CD4-positive, alpha-beta T cell (primary cell): ENCODE data around the gene PPP1R14B. TPM values are rescaled to one million over a fixed set of nuclear protein-coding genes. Genes with fewer than 3 reads are reported as not detected.
A peak's percentile ranks its signal among the peaks of the same experiment; 100 is the strongest.

Experiments
- ATAC-seq: fragments of 200-7000 bp; cut with Tn5 transposase; one replicate; pipeline ENCODE4 v1.10.0; 2022; ENCODE audit warnings: mild to moderate bottlenecking; ENCODE audit not compliant: poor library complexity
- CTCF ChIA-PET: fragments of 350-600 bp; sonication (Branson Sonifier 250); formaldehyde crosslinking; loops from one replicate; lab custom pipeline; 2021; ENCODE audit warnings: antibody characterized with exemption, inconsistent platforms; lab: Charles Lee
- POLR2A ChIA-PET: fragments of 350-600 bp; sonication (Branson Sonifier 250); formaldehyde crosslinking; loops from one replicate; lab custom pipeline; 2021; ENCODE audit warnings: antibody characterized with exemption, inconsistent platforms; lab: Charles Lee
- DNase-seq, 14 experiments: peaks; one replicate each; pipeline ENCODE4 v3.0.0-alpha.2; 2013 to 2020; ENCODE audit warnings: mixed read lengths in 2 of 14
- H3K27ac ChIP-seq, 2 donors: one replicate each; pipeline versions ENCODE4 v1.5.1 to v1.7.0; 2013; ENCODE audit warnings: low read length in 2 of 2, low read depth in 1 of 2, mild to moderate bottlenecking in 1 of 2
- H3K27me3 ChIP-seq, 2 experiments: 1 replicate in 1 of 2; 2 replicates in 1 of 2; pipeline versions ENCODE4 v1.6.1 to v1.7.0; 2013; ENCODE audit warnings: low read length in 2 of 2, control low read depth in 1 of 2, mild to moderate bottlenecking in 1 of 2, moderate library complexity in 1 of 2; ENCODE audit not compliant: insufficient read depth in 2 of 2, control insufficient read depth in 1 of 2
- H3K36me3 ChIP-seq: one replicate; pipeline ENCODE4 v1.6.1; 2013; ENCODE audit warnings: low read length, control low read depth; ENCODE audit not compliant: insufficient read depth
- H3K4me1 ChIP-seq: one replicate; pipeline ENCODE4 v1.6.1; 2013; ENCODE audit warnings: low read length, control low read depth; ENCODE audit not compliant: insufficient read depth
- H3K4me3 ChIP-seq: one replicate; pipeline ENCODE4 v1.5.1; 2013; ENCODE audit warnings: mild to moderate bottlenecking, low read length, moderate library complexity
- H3K9me3 ChIP-seq, 2 experiments: 1 replicate in 1 of 2; 2 replicates in 1 of 2; pipeline versions ENCODE4 v1.6.1 to v1.7.0; 2013; ENCODE audit warnings: low read length in 2 of 2, mild to moderate bottlenecking in 2 of 2, control low read depth in 1 of 2, moderate library complexity in 1 of 2; ENCODE audit not compliant: control insufficient read depth in 1 of 2, insufficient read depth in 1 of 2
- H3K27ac Mint-ChIP-seq: one replicate; pipeline ENCODE4 v1.8.0; 2020; ENCODE audit warnings: mixed read lengths
- H3K27me3 Mint-ChIP-seq: one replicate; pipeline ENCODE4 v1.8.0; 2021; ENCODE audit warnings: mixed read lengths
- H3K36me3 Mint-ChIP-seq: one replicate; pipeline ENCODE4 v1.8.0; 2021; ENCODE audit warnings: low read depth, mixed read lengths
- H3K4me1 Mint-ChIP-seq: one replicate; pipeline ENCODE4 v1.8.0; 2021; ENCODE audit warnings: low read depth, mixed read lengths
- H3K4me3 Mint-ChIP-seq: one replicate; pipeline ENCODE4 v1.8.0; 2020; ENCODE audit warnings: mild to moderate bottlenecking, mixed read lengths
- H3K9me3 Mint-ChIP-seq: one replicate; pipeline ENCODE4 v1.8.0; 2020; ENCODE audit warnings: mixed read lengths
- CTCF ChIP-seq: fragments of 200-600 bp; IDR thresholded peaks from one replicate; pipeline ENCODE4 v1.8.0; 2022; ENCODE audit warnings: antibody characterized with exemption, mild to moderate bottlenecking
- intact Hi-C, 2 experiments: fragments of 100-400 bp; cut with DNase I in 1 of 2; cut with micrococcal nuclease in 1 of 2; formaldehyde crosslinking; loops; one replicate each; pipeline versions ENCODE4 v1.15.1 to v1.9.0; 2023 to 2025; cut with DNase I, micrococcal nuclease
- total RNA-seq, 174 experiments: library from RNA in 2 of 174; stranded (reverse) in 2 of 174; gene quantifications; one replicate each; pipeline ENCODE4 v1.2.3 and lab custom pipeline; 2021 to 2026

PPP1R14B gene
- total RNA-seq, 2 experiments from 2014 or later: 17.1 to 21.0 TPM

- Mint-ChIP-seq H3K36me3 (peaks cover 9% of the 10 kb centered on the region), H3K4me1 (peaks cover 27% of the 10 kb centered on the region), H3K9me3 (no peaks in the 10 kb centered on the region), H3K4me3 (peak overlapping the region; percentile 97), H3K27me3 (no peaks in the 10 kb centered on the region), H3K27ac (no peak overlapping the region)
- Histone ChIP-seq H3K4me1 (peaks cover 44% of the 10 kb centered on the region), H3K27ac (peak overlapping the region in 1 of 2 donors; percentile 77), H3K9me3 (no peaks in the 10 kb centered on the region), H3K36me3 (peaks cover 40% of the 10 kb centered on the region), H3K4me3 (no peak overlapping the region), H3K27me3 (no peaks in the 10 kb centered on the region)
- ChIA-PET CTCF (interaction anchor here (0.8 to 1.2 kb wide), 3 partner anchors 12 to 28 kb away, joined by 3 to 5 read pairs (median 4); no protein-coding TSS in a partner anchor), POLR2A (interaction anchor here (1.0 to 6.3 kb wide), 6 partner anchors 11 to 93 kb away, joined by 3 to 116 read pairs (median 6); partner anchors contain the start of genes FERMT3, PPP1R14B and TRMT112)
- no peak for ATAC-seq
- no peak for DNase-seq
- intact Hi-C loops: loop anchor here in 1 of 2 experiments (2.0 kb wide), 1 partner anchor 18 kb away; the partner anchor contains the start of gene FERMT3
- TF ChIP-seq CTCF: no peak
Measured at GRCh38 chr11:64224151-64224890, 22.4 kb downstream of the PPP1R14B start.

- POLR2A ChIA-PET: interaction anchor here (1.0 to 6.3 kb wide), 5 partner anchors 11 to 94 kb away, joined by 3 to 116 read pairs (median 5); partner anchors contain the start of genes FERMT3 and TRMT112
- no peak overlapping the region for H3K4me3 ChIP-seq
- H3K9me3 ChIP-seq: no peaks in the 10 kb centered on the region
- Mint-ChIP-seq H3K4me1 (peaks cover 25% of the 10 kb centered on the region), H3K4me3 (no peak overlapping the region), H3K36me3 (peaks cover 19% of the 10 kb centered on the region), H3K27ac (no peak overlapping the region), H3K9me3 (no peaks in the 10 kb centered on the region), H3K27me3 (no peaks in the 10 kb centered on the region)
- TF ChIP-seq CTCF: no peak
- ATAC-seq: no peak
- no peak for DNase-seq
- CTCF ChIA-PET: interaction anchor here (1.2 kb wide), 2 partner anchors 13 to 29 kb away, joined by 3 to 5 read pairs; no protein-coding TSS in a partner anchor
- intact Hi-C loops: no loop called here
- H3K4me1 ChIP-seq: peaks cover 38% of the 10 kb centered on the region
- no peak overlapping the region for H3K27ac ChIP-seq
- H3K27me3 ChIP-seq: no peaks in the 10 kb centered on the region
- H3K36me3 ChIP-seq: peaks cover 49% of the 10 kb centered on the region
Measured at GRCh38 chr11:64223001-64223651, 23.6 kb downstream of the PPP1R14B start.

- no peak overlapping the region for H3K27ac Mint-ChIP-seq
- H3K36me3 Mint-ChIP-seq: peaks cover 19% of the 10 kb centered on the region
- no peaks in the 10 kb centered on the region for H3K9me3 ChIP-seq
- H3K27ac ChIP-seq: no peak overlapping the region
- no peak overlapping the region for H3K4me3 Mint-ChIP-seq
- H3K4me3 ChIP-seq: no peak overlapping the region
- CTCF ChIA-PET: no interaction called here
- peaks cover 24% of the 10 kb centered on the region for H3K4me1 Mint-ChIP-seq
- DNase-seq: no peak
- H3K27me3 ChIP-seq: no peaks in the 10 kb centered on the region
- H3K27me3 Mint-ChIP-seq: no peaks in the 10 kb centered on the region
- intact Hi-C loops: no loop called here
- ATAC-seq: no peak
- POLR2A ChIA-PET: interaction anchor here (6.3 kb wide), 1 partner anchor 16 kb away, joined by 116 read pairs; the partner anchor contains the start of gene FERMT3
- H3K9me3 Mint-ChIP-seq: no peaks in the 10 kb centered on the region
- H3K4me1 ChIP-seq: peaks cover 34% of the 10 kb centered on the region
- H3K36me3 ChIP-seq: peaks cover 51% of the 10 kb centered on the region
- TF ChIP-seq CTCF: no peak
Measured at GRCh38 chr11:64222651-64223000, 24.1 kb downstream of the PPP1R14B start.
